ENCODE data around the gene CRACDL. TPM values are rescaled to one million over a fixed set of nuclear protein-coding genes. Genes with fewer than 3 reads are reported as not detected.

CRACDL gene
- total and polyA plus RNA-seq, 2 of the 13 experiments (the other 11 are each of a cell fraction or from before 2014, with no cell fraction given), result 0.15 to 0.26 TPM

DNA sequence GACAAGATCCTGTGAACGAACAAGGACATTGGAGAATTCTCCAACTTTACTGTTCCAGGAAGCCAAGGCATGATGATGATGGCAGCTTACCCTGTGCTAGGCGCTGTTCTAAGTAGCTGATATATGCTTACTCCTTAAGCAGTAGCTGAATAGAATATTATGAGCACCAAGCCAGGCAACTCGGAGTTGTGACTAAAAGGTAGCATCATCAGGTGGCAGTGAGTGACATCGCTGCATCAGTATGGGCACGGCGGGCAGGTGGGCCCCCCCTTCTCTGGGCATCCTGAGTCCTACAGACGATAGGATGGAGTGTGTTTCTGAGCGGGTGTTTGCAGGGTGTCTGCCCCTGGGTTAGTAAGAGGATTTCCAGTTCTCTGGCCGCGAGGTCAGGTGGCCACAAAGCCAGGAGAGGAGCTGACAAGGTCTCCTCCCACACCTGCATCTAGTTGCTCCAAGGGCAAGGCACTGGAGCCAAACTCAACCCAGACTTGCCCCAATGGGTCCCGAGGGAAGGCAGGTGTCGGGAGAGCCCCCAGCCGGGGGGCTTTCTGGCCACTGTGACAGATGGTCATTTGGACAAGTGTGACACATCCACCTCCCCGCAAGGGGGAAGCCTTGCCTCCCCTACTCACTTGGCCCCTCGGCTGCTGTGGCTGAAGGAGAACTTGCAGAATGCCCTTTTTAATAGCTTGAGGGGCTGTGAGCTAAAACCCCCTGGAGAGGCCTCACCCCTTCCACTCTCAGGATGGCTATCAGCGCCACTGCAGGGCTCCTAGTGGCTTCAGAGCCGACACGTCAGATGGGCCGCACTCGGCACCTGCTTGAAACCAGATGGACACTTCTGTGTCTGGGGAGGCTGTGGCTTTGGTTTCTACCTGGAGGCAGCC, 55.5 kb downstream of the CRACDL start:
- FAIRE-seq, result no peak
- Histone ChIP-seq H3K9me3 (ENCODE audit: low read length) (no peaks in the 10 kb centered on the region), H2AFZ (ENCODE audit: low read length) (no peak overlapping the region), H3K36me3 (replicated peaks in 1 of 2; ENCODE audit: control insufficient read depth in 1 of 2, insufficient read depth in 2 of 2, low read length in 2 of 2) (no peaks in the 10 kb centered on the region), H3K79me2 (ENCODE audit: insufficient read depth, low read length) (no peaks in the 10 kb centered on the region), H3K9ac (ENCODE audit: insufficient read depth, low read depth, low read length) (no peak overlapping the region), H3K27ac (ENCODE audit: extremely low read length, insufficient read depth, low read length) (no peak overlapping the region), H4K20me1 (ENCODE audit: insufficient read depth, low read length) (no peaks in the 10 kb centered on the region), H3K4me1 (ENCODE audit: insufficient read depth, low read length) (no peaks in the 10 kb centered on the region), H3K4me3 (replicated peaks in 1 of 3; ENCODE audit: insufficient read depth in 1 of 3, low read depth in 2 of 3, low read length in 3 of 3) (no peak overlapping the region), H3K27me3 (ENCODE audit: control insufficient read depth in 1 of 2, insufficient read depth in 2 of 2, low read length in 2 of 2) (peaks cover 2 to 56% of the 10 kb centered on the region in 2 experiments; a peak in 3 of 5 replicates), H3K4me2 (ENCODE audit: low read depth, low read length) (no peak overlapping the region)
- peak; percentile 75 for ATAC-seq
- DNase-seq (ENCODE audit: low spot score), result no peak
- no TSS peak for BruUV-seq (replicated peaks)
- ChIA-PET CTCF (ENCODE audit: low intra/inter-chr PET ratio, low total read pairs) (interaction anchor here (0.7 to 1.8 kb wide), 2 partner anchors 43 to 186 kb away, joined by 4 to 5 read pairs; no protein-coding TSS in a partner anchor), POLR2A (no interaction called here)
- in situ Hi-C loops (cut with HindIII; ENCODE audit: extremely low pct_ligation_motif_present, low pct_unique_long_range_greater_than_20kb) (loop anchor here (5.0 kb wide), 1 partner anchor 187 kb away; no protein-coding TSS in a partner anchor), intact Hi-C loops (cut with micrococcal nuclease; ENCODE audit: unreplicated experiment) (loop anchor here (1.0 kb wide), 2 partner anchors 43 to 186 kb away; no protein-coding TSS in a partner anchor)
- 31% methylated on average over 15 of the region's 20 CpGs for WGBS (ENCODE audit: low lambda C conversion rate)
- TF ChIP-seq RELA (CRISPR knock-in tag; IDR thresholded peaks at IDR 0.05) (no peak), KLF16 (CRISPR knock-in tag; IDR thresholded peaks at IDR 0.05) (no peak), ZNF746 (CRISPR knock-in tag; IDR thresholded peaks at IDR 0.05) (no peak), HMGA1 (CRISPR knock-in tag; conservative IDR thresholded peaks at IDR 0.05) (no peak), ZNF24 (IDR thresholded peaks at IDR 0.05) (no peak), TOPORS (CRISPR knock-in tag; IDR thresholded peaks at IDR 0.05) (no peak), ZNF652 (CRISPR knock-in tag; IDR thresholded peaks at IDR 0.05; ENCODE audit: borderline replicate concordance, low read depth) (no peak), ZFX (CRISPR knock-in tag; IDR thresholded peaks at IDR 0.05; ENCODE audit: low read depth) (no peak), FOXK1 (CRISPR knock-in tag; IDR thresholded peaks at IDR 0.05; ENCODE audit: borderline replicate concordance, low read depth) (no peak), FOXO1 (CRISPR knock-in tag; IDR thresholded peaks at IDR 0.05) (no peak), PCBP2 (optimal IDR thresholded peaks at IDR 0.05; ENCODE audit: low read depth, low read length, poor library complexity, severe bottlenecking) (no peak), SMC3 (IDR thresholded peaks at IDR 0.05; ENCODE audit: low read length) (peak; percentile 52; the same call in 1 of the 2 replicates), SIX4 (CRISPR knock-in tag; IDR thresholded peaks at IDR 0.05) (no peak), MED8 (CRISPR knock-in tag; IDR thresholded peaks at IDR 0.05; ENCODE audit: insufficient replicate concordance) (no peak), ZNF160 (CRISPR knock-in tag; IDR thresholded peaks at IDR 0.05) (no peak), ZNF33A (CRISPR knock-in tag; IDR thresholded peaks at IDR 0.05; ENCODE audit: borderline replicate concordance) (no peak)
- TF ChIP-seq, protein P1, sequence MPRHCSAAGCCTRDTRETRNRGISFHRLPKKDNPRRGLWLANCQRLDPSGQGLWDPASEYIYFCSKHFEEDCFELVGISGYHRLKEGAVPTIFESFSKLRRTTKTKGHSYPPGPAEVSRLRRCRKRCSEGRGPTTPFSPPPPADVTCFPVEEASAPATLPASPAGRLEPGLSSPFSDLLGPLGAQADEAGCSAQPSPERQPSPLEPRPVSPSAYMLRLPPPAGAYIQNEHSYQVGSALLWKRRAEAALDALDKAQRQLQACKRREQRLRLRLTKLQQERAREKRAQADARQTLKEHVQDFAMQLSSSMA (CRISPR knock-in tag; IDR thresholded peaks at IDR 0.05), result 0 out of 2 replicates have a peak, but pooled peaks have one; percentile 28
- TF ChIP-seq, protein P2, sequence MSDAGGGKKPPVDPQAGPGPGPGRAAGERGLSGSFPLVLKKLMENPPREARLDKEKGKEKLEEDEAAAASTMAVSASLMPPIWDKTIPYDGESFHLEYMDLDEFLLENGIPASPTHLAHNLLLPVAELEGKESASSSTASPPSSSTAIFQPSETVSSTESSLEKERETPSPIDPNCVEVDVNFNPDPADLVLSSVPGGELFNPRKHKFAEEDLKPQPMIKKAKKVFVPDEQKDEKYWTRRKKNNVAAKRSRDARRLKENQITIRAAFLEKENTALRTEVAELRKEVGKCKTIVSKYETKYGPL (CRISPR knock-in tag; IDR thresholded peaks at IDR 0.05), result no peak
- TF ChIP-seq, protein P3, sequence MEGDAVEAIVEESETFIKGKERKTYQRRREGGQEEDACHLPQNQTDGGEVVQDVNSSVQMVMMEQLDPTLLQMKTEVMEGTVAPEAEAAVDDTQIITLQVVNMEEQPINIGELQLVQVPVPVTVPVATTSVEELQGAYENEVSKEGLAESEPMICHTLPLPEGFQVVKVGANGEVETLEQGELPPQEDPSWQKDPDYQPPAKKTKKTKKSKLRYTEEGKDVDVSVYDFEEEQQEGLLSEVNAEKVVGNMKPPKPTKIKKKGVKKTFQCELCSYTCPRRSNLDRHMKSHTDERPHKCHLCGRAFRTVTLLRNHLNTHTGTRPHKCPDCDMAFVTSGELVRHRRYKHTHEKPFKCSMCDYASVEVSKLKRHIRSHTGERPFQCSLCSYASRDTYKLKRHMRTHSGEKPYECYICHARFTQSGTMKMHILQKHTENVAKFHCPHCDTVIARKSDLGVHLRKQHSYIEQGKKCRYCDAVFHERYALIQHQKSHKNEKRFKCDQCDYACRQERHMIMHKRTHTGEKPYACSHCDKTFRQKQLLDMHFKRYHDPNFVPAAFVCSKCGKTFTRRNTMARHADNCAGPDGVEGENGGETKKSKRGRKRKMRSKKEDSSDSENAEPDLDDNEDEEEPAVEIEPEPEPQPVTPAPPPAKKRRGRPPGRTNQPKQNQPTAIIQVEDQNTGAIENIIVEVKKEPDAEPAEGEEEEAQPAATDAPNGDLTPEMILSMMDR (CRISPR knock-in tag; IDR thresholded peaks at IDR 0.05), result peak; percentile 67
- TF ChIP-seq, protein P4, sequence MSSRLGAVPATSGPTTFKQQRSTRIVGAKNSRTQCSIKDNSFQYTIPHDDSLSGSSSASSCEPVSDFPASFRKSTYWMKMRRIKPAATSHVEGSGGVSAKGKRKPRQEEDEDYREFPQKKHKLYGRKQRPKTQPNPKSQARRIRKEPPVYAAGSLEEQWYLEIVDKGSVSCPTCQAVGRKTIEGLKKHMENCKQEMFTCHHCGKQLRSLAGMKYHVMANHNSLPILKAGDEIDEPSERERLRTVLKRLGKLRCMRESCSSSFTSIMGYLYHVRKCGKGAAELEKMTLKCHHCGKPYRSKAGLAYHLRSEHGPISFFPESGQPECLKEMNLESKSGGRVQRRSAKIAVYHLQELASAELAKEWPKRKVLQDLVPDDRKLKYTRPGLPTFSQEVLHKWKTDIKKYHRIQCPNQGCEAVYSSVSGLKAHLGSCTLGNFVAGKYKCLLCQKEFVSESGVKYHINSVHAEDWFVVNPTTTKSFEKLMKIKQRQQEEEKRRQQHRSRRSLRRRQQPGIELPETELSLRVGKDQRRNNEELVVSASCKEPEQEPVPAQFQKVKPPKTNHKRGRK (CRISPR knock-in tag; IDR thresholded peaks at IDR 0.05), result no peak
